Stimulated activated CD8-positive, alpha-beta memory T cell treated with anti-CD3 and anti-CD28 coated beads, Interleukin-15, amount 100 ng/mL, for 48 hours (primary cell): Measurements from ENCODE around the gene IDH3B.

ENCODE experiments used
- DNase-seq, 2 donors: peaks; one replicate each; pipeline ENCODE4 v3.0.0-alpha.2; 2020; ENCODE audit warnings: low read depth in 2 of 2

The IDH3B gene

DNA sequence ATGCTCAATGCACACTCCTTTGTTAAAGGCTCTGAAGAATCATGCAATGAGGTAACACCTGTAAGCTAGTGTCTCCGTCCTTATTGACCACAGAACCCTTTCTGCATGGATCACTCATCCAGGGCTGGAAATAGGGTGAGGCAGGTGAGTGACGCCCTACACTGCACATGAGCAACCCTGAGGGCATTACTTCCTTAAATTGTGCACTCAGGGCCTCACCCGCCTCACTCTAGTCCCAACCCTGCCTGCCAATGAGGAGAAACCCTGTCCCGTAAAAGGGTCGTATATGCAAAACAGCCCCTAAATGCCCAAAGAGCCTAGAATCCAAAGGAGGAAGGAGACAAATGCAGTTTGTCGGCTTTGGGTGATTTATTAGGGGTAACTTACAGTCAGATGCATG is 45.2 kb downstream of the IDH3B start:
- DNase-seq: no peak

DNA sequence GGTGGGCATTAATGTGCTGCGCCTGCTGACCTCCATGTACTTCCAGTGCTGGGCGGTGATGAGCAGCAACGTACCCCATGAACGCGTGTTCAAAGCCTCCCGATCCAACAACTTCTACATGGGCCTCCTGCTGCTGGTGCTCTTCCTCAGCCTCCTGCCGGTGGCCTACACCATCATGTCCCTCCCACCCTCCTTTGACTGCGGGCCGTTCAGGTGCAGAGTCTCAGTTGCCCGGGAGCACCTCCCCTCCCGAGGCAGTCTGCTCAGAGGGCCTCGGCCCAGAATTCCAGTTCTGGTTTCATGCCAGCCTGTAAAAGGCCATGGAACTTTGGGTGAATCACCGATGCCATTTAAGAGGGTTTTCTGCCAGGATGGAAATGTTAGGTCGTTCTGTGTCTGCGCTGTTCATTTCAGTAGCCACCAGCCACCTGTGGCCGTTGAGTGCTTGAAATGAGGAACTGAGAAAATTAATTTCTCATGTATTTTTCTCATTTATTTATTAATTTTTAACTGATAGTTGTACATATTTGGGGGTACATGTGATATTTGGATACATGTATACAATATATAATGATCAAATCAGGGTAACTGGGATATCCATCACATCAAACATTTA is 46.8 kb downstream of the IDH3B start:
- DNase-seq: no peak

DNA sequence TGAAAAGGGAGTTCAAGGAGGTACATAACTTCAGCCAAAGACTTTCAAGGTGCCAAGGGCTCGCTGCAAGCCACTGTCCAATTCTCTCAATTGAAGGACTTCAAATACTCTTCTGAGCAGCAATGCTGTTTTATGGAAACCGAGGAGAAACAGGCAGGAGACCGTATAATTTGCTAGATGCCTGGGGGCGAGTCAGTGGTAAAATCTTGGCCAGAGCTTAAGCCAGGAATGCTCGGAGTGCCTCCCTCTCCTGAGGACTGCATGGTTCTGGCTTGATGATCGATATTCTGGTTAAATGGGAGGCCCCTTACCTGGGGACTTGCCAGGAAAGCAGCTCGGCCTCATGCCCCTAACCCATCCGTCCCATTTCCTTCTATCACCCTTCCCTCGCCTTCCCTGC is 47.4 kb downstream of the IDH3B start:
- DNase-seq: no peak

DNA sequence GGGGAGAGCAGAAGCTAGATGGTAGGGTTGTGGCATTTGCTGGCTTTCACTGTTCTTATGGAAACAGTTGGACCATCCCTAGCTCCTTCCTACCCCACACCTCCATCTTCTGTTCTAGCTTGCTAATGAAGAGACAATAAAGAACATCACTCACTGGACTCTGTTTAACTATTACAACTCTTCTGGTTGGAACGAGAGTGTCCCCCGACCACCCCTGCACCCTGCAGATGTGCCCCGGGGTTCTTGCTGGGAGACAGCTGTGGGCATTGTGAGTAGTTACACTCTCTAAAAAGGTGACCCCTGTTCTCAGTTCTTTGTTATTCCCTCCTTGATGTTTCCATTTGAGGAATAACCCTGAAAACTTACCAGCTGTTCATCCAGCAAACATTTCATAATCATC is 51.9 kb downstream of the IDH3B start:
- DNase-seq: no peak

DNA sequence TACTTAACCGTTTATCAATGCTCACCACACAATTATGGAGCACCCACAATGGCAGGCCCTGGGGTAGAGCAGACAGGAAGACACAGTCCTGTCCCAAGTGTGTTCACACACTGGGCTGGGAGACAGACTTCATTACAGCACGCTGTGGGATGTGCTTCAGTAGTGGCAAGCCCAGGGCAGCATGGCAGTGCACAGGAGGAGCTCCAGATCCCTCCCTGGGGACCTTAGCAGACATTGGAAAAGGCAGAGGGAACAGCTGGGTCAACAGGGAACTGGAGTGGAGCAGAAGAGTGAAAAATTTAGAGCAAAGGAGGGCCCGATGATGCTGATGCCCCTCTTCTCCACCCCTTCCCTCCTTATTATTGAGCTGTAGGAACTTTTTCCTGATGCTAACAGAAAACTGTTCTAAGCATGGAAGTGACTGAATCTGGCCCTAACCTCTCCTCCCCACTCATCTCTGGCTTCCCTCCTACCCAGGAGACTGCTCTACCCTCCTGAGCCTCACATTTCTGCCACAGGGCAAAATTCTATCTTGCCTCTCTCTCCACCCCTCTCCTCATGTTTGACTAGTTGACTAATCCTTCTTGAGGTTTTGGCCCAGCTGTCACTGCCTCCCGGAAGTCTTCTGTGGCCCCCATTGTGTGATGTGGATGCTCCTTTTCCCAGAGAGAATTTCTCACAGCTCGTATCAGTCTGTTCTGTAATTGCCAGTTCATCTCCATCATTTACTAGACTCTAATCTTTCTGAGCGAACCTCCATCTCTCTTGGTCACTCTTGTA is 52.9 kb downstream of the IDH3B start:
- DNase-seq: no peak

DNA sequence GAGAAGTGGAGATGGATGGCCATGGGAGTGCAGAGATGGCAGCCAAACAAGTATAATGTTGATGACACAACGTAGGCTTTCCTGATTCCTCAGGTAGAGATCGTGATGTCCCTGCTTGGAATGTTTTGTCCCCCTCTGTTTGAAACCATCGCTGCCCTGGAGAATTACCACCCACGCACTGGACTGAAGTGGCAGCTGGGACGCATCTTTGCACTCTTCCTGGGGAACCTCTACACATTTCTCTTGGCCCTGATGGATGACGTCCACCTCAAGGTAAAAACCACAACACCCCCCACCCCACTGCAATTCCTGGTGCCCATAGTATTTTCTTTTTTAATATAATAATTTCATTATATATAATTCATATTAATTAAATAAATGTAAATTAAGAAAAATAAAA is 53.7 kb downstream of the IDH3B start:
- no peak for DNase-seq
